ENCODE data around the gene HMMR. TPM values are rescaled to one million over a fixed set of nuclear protein-coding genes. Genes with fewer than 3 reads are reported as not detected.

The HMMR gene
- total RNA-seq, 6 experiments from 2014 or later = 0.11 to 3.0 (median 1.1) TPM

DNA sequence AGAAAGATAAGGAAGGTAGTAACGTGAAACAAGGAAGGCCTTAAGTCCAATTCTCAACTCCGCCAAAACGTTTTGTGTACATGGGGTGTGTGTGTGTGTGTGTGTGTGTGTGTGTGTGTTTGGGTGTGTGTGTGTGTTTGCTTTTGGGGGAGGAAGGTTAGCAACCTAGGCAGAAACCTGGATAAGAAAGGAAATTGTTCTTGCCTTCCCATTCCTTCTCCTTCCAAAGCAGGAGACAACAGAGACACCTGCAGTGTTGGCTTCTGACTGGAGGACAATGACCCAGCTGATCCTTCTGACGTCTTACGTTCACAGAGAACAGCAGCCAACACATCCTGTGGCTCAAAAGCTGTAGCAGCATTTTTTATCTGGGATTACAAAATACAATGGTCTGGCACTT, 27.2 kb upstream of the HMMR start:
- WGBS (ENCODE audit: insufficient coverage, low coverage, low lambda C conversion rate, missing lambda C conversion rate) = 7% methylated on average over 5 of the region's 5 CpGs
- H3K36me3 ChIP-seq = no peaks in the 10 kb centered on the region
- intact Hi-C loops (cut with DNase I) = no loop called here
- ATAC-seq = peak; percentile 29 to 50 (median 40)
- H3K27me3 ChIP-seq = no peaks in the 10 kb centered on the region
- peaks cover 0 to 44% (median 17%) of the 10 kb centered on the region in 4 donors for H3K4me1 ChIP-seq
- no peak overlapping the region for H3K4me3 ChIP-seq
- peak overlapping the region in 2 of 3 donors; percentile 69 to 91 for H3K27ac ChIP-seq
- TF ChIP-seq POLR2A (IDR thresholded peaks at IDR 0.05) = no peak
- peak in 1 of 3 donors; percentile 68 for DNase-seq
- no peaks in the 10 kb centered on the region for H3K9me3 ChIP-seq

DNA sequence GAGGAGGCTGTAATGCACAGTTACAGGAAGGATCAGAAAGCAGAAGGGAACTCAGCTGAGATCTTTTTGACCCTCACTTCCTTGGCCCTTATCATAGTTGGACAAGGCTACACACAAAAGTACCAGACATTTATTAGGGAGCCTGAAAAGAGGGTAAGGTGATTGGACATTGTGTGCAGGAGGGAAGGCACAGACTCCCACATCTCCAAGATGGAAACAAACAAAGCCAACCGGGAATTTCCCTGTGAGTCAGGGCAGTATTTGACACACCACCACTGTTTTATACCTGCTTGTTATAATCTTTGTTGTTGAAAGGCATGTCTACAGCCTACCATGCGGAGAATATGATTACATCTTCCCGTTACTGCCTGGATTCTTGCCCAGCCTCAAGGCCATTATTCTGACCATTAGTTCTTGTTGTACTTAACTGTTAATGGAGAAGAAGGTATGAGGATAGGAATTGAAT, 26.0 kb upstream of the HMMR start:
- TF ChIP-seq POLR2A (IDR thresholded peaks at IDR 0.05) = no peak
- TF ChIP-seq, protein P1, sequence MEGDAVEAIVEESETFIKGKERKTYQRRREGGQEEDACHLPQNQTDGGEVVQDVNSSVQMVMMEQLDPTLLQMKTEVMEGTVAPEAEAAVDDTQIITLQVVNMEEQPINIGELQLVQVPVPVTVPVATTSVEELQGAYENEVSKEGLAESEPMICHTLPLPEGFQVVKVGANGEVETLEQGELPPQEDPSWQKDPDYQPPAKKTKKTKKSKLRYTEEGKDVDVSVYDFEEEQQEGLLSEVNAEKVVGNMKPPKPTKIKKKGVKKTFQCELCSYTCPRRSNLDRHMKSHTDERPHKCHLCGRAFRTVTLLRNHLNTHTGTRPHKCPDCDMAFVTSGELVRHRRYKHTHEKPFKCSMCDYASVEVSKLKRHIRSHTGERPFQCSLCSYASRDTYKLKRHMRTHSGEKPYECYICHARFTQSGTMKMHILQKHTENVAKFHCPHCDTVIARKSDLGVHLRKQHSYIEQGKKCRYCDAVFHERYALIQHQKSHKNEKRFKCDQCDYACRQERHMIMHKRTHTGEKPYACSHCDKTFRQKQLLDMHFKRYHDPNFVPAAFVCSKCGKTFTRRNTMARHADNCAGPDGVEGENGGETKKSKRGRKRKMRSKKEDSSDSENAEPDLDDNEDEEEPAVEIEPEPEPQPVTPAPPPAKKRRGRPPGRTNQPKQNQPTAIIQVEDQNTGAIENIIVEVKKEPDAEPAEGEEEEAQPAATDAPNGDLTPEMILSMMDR (IDR thresholded peaks at IDR 0.05) = no peak
- Histone ChIP-seq H3K27me3 (no peaks in the 10 kb centered on the region), H3K9me3 (no peaks in the 10 kb centered on the region), H3K36me3 (no peaks in the 10 kb centered on the region), H3K4me1 (peaks cover 0 to 46% (median 17%) of the 10 kb centered on the region in 4 donors), H3K27ac (peak overlapping the region in 2 of 3 donors; percentile 55 to 91), H3K4me3 (no peak overlapping the region)
- peak in 1 of 4 donors; percentile 31 for ATAC-seq
- intact Hi-C loops (cut with DNase I) = no loop called here
- 38% methylated on average over 3 of the region's 3 CpGs for WGBS (ENCODE audit: insufficient coverage, low coverage, low lambda C conversion rate, missing lambda C conversion rate)
- no peak for DNase-seq

DNA sequence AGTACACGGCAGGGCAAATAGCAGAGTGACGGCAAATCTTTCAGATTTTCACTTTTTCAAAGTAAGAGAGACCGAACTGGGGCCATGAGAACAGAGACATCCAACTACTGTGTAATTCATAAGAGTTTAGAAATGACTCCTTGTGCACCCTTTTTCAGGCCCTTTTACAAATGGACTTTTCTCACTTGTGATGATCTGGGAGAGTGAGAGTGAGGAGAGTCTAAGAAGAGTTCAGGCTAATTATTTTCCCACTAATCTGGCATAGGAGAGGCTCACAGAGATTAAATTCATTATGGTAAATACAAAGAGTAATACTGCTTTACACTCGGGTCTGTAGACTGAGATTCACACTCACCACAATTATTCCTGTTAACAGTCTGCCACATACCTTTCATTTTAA, 23.9 kb upstream of the HMMR start:
- no peak for DNase-seq
- WGBS (ENCODE audit: insufficient coverage, low coverage, low lambda C conversion rate, missing lambda C conversion rate) = 17% methylated on average over 4 of the region's 4 CpGs
- ATAC-seq = no peak
- Histone ChIP-seq H3K4me1 (peaks cover 0 to 57% (median 21%) of the 10 kb centered on the region in 4 donors), H3K36me3 (peaks cover 0 to 11% (median under 1%) of the 10 kb centered on the region in 4 donors), H3K4me3 (peak overlapping the region; percentile 35 to 85 (median 74)), H3K9me3 (no peaks in the 10 kb centered on the region), H3K27me3 (no peaks in the 10 kb centered on the region), H3K27ac (peak overlapping the region; percentile 75 to 98 (median 93))
- TF ChIP-seq, protein P1 (IDR thresholded peaks at IDR 0.05) = no peak
- TF ChIP-seq POLR2A (IDR thresholded peaks at IDR 0.05) = no peak
- intact Hi-C loops (cut with DNase I) = no loop called here

DNA sequence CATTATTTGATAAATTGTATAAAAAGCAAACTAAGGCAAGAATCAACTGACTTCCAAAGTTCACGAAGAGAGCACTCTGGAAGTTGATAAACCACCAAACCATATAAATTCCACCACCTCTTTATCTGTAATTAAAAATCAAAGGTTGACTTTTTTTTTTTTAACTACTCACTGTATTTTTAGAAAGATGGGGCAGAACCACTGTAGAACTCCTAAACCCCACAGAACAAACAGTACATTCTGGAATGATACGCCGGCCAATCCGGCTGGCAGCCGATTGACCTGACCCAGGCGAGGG, 23.5 kb upstream of the HMMR start:
- peaks cover 0 to 15% (median 3%) of the 10 kb centered on the region in 4 donors for H3K36me3 ChIP-seq
- peaks cover 0 to 56% (median 21%) of the 10 kb centered on the region in 4 donors for H3K4me1 ChIP-seq
- no peak for DNase-seq
- TF ChIP-seq POLR2A (IDR thresholded peaks at IDR 0.05) = no peak
- TF ChIP-seq, protein P1 (IDR thresholded peaks at IDR 0.05) = no peak
- 0% methylated on average over 6 of the region's 6 CpGs for WGBS (ENCODE audit: insufficient coverage, low coverage, low lambda C conversion rate, missing lambda C conversion rate)
- H3K4me3 ChIP-seq = peak overlapping the region; percentile 35 to 85 (median 74)
- no peaks in the 10 kb centered on the region for H3K27me3 ChIP-seq
- H3K9me3 ChIP-seq = no peaks in the 10 kb centered on the region
- ATAC-seq = no peak
- intact Hi-C loops (cut with DNase I) = no loop called here
- peak overlapping the region; percentile 75 to 98 (median 93) for H3K27ac ChIP-seq

DNA sequence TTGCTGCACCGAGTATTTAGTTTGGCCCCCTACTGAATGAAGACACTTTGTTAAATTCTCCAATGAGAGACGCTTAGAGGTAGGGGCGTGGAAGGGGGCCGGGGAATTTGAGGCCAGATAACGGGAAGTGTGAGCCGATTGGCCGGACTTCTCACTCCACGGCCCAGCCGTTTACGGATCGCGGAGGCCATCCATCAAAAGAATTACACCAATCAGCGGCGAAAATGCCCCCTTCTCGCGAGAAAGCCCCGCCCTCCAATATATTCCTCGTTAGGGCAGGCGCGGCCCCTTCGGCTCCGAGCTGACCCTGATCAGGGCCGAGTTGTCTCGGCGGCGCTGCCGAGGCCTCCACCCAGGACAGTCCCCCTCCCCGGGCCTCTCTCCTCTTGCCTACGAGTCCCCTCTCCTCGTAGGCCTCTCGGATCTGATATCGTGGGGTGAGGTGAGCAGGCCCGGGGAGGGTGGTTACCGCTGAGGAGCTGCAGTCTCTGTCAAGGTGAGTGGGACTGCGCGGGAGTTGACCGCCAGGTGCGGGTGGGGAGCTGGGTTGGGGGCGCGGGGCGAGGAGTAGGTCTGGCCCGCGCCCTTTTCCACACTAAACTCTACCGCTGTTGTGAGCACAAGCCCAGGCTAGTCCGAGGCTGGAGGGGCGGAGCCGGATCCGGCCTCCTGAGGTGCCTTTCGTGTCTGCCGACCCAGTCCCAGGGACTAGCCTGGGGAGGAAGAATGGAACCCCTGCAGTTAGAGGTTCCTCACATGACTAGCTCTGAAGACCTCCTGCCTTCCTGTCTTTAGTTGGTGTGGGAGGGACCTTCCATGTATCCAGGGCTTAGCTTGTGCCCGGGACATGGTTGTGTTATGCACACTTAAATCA, 22.9 kb upstream of the HMMR start, which contains the start of gene CCNG1:
CCNG1 (plus strand) TSS at position 287 of the 874 bp plus-strand sequence. CDS start 1,662 bp downstream, outside the sequence.
- H3K4me1 ChIP-seq = peaks cover 0 to 51% (median 19%) of the 10 kb centered on the region in 4 donors
- DNase-seq = peak; percentile 95 to 98 (median 97)
- ATAC-seq = peak; percentile 84 to 95 (median 88)
- WGBS (ENCODE audit: insufficient coverage, low coverage, low lambda C conversion rate, missing lambda C conversion rate) = 0% methylated on average over 33 of the region's 51 CpGs
- peaks cover 0 to 21% (median 7%) of the 10 kb centered on the region in 4 donors for H3K36me3 ChIP-seq
- intact Hi-C loops (cut with DNase I) = no loop called here
- H3K4me3 ChIP-seq = peak within 1 kb of the TSS; percentile 73 to 85 (median 74)
- peak within 1 kb of the TSS; percentile 92 to 98 (median 94) for H3K27ac ChIP-seq
- TF ChIP-seq, protein P1 (IDR thresholded peaks at IDR 0.05) = peak in 1 of 4 donors; percentile 6
- peak; percentile 93 for TF ChIP-seq POLR2A (IDR thresholded peaks at IDR 0.05)
- H3K9me3 ChIP-seq = no peaks in the 10 kb centered on the region
- H3K27me3 ChIP-seq = no peaks in the 10 kb centered on the region
